Measurements from ENCODE around the gene SERPINE3. TPM values are rescaled to one million over a fixed set of nuclear protein-coding genes. Genes with fewer than 3 reads are reported as not detected.

Gene SERPINE3
- polyA plus RNA-seq, 1 experiment = not detected

DNA sequence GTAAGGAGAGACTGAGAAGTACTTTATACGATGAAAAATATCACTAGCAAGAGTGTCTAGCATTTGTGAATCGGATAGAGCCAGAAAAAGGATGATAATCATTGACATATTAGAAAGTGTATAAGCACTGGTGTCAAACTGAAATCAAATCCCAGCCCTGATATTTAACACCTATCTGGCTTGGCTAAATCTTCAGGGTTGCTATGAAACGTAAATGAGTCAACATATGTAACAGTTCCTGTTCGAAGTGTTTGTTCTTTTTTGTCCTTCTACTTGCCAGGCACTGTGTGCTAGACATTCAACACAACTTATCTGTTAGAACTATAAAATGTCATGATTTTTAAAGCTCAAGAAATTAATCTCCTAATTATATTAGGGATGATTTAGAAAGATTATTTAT, 40.8 kb downstream of the SERPINE3 start:
- POLR2A ChIA-PET = no interaction called here
- no peak for TF ChIP-seq CTCF (IDR thresholded peaks at IDR 0.05; ENCODE audit: insufficient read depth, low read depth, low read length)
- CTCF ChIA-PET = no interaction called here
- no peaks in the 10 kb centered on the region for H3K36me3 ChIP-seq (ENCODE audit: control insufficient read depth, insufficient read depth, low read length)
- no peak for DNase-seq (ENCODE audit: low read depth)
- no peak overlapping the region for H3K4me3 ChIP-seq (ENCODE audit: low read depth, low read length)
- H3K27me3 ChIP-seq (ENCODE audit: control insufficient read depth, insufficient read depth, low read length) = no peaks in the 10 kb centered on the region

DNA sequence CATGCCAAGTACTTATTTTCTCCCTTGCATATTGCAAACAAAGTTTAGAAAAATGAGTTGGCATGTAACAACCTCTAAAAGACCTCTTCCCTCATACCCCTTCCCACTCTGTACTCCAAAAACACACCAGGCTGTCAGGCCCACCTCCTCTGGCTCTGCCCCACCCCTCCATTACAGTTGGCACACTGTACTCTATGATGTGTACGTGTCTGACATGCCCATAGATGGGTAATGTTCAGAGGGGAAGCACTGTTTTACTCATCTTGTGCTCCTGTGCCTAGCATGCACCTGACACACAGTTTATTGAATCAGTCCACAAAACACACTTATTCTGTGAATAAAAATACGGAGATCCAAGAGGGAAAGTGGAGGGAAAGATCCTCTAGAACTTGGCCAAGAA, 45.6 kb downstream of the SERPINE3 start:
- no peak for DNase-seq (ENCODE audit: low read depth)
- CTCF ChIA-PET = no interaction called here
- POLR2A ChIA-PET = no interaction called here

DNA sequence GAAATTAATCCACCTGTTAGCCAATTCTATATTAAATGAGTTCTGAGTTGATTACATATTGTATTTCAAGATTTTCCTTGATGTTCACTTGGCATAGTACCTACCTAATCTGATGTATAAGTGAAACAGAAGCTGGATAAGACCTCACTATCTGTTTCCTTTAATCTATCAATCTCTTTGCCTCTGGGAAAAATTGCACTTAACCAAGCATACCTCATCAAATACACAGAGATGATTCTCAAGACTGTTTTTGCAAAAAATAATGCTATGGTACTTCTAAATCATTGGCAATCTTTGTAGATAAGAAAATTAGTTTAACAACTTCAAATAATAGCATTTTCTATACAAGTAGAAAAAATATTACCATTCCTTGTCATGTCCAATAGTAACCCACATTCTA, 55.2 kb downstream of the SERPINE3 start:
- POLR2A ChIA-PET = no interaction called here
- H3K27me3 ChIP-seq (ENCODE audit: control insufficient read depth, insufficient read depth, low read length) = no peaks in the 10 kb centered on the region
- no peak overlapping the region for H3K4me3 ChIP-seq (ENCODE audit: low read depth, low read length)
- no peaks in the 10 kb centered on the region for H3K36me3 ChIP-seq (ENCODE audit: control insufficient read depth, insufficient read depth, low read length)
- CTCF ChIA-PET = interaction anchor here (0.8 to 1.0 kb wide), 2 partner anchors 19 to 109 kb away, joined by 3 read pairs; no protein-coding TSS in a partner anchor
- no peak for DNase-seq (ENCODE audit: low read depth)
- no peak for TF ChIP-seq CTCF (IDR thresholded peaks at IDR 0.05; ENCODE audit: insufficient read depth, low read depth, low read length)

More for the DNA sequence above, 45.6 kb downstream of the SERPINE3 start:
- no peak overlapping the region for H3K4me3 ChIP-seq (ENCODE audit: low read depth, low read length)
- TF ChIP-seq CTCF (IDR thresholded peaks at IDR 0.05; ENCODE audit: insufficient read depth, low read depth, low read length) = no peak
- no peaks in the 10 kb centered on the region for H3K36me3 ChIP-seq (ENCODE audit: control insufficient read depth, insufficient read depth, low read length)
- no peaks in the 10 kb centered on the region for H3K27me3 ChIP-seq (ENCODE audit: control insufficient read depth, insufficient read depth, low read length)

DNA sequence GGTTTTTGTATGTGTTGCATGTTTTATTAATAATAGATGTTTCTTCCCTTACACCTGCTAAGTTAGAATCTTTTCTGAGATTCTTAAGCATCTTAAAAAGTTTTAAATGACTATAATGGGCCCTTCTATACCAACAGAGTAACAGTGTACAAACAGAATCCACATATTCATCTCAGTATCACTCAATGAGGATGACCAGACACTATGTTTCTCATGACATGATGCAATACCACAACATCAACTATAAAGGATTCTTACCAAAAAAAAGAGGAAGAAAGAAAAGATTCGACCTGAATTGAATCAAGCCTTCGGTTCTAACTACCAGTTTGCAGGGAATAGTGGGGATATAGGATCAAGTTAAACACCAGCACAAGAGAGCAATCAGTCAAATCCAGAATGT, 56.9 kb downstream of the SERPINE3 start:
- Histone ChIP-seq H3K27me3 (ENCODE audit: control insufficient read depth, insufficient read depth, low read length) (no peaks in the 10 kb centered on the region), H3K4me3 (ENCODE audit: low read depth, low read length) (no peak overlapping the region), H3K36me3 (ENCODE audit: control insufficient read depth, insufficient read depth, low read length) (no peaks in the 10 kb centered on the region)
- POLR2A ChIA-PET = no interaction called here
- DNase-seq (ENCODE audit: low read depth) = peak; percentile 6
- no peak for TF ChIP-seq CTCF (IDR thresholded peaks at IDR 0.05; ENCODE audit: insufficient read depth, low read depth, low read length)
- CTCF ChIA-PET = no interaction called here

DNA sequence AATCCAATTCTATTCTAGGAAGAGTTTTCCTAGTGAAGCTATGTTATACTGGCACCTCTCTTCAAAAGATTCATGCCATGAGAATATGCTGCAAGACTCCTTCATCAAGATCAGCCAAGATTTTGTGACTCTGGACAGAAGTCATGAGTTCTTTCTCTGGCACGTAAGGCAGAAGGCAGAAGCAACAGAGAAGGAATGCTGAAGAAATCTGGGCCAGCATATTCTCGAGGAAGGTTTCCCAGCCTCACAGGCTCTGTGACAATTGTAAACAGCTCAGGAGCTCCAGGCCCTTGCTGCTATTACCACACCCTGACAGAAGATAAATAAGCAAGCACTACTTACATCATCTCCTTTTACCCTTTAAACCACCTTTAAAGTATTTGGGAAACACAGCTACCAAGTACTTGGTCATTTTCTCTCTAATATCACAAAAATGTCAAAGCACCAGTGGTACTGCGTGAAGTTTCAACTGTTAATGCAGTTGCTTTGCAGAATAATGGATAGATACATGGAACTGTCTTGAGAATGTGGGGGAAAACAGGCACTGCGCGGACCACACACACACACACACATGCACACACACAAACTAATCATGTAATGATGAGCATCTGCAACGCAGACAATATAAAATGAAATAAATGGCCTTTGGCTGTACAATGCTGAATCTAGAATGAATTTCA, 57.9 kb downstream of the SERPINE3 start:
- no peak for TF ChIP-seq CTCF (IDR thresholded peaks at IDR 0.05; ENCODE audit: insufficient read depth, low read depth, low read length)
- no peaks in the 10 kb centered on the region for H3K36me3 ChIP-seq (ENCODE audit: control insufficient read depth, insufficient read depth, low read length)
- CTCF ChIA-PET = interaction anchor here (1.0 to 1.2 kb wide), 3 partner anchors 9 to 272 kb away, joined by 3 read pairs; no protein-coding TSS in a partner anchor
- no peak overlapping the region for H3K4me3 ChIP-seq (ENCODE audit: low read depth, low read length)
- no peaks in the 10 kb centered on the region for H3K27me3 ChIP-seq (ENCODE audit: control insufficient read depth, insufficient read depth, low read length)
- peak; percentile 81 for DNase-seq (ENCODE audit: low read depth)
- POLR2A ChIA-PET = no interaction called here

All from BJ (cell line).